BLaER1 treated with 17β-estradiol and CSF1 and Interleukin-3, amounts not matched to agents 10 nM and 100 nM (cell line): ENCODE data around the gene LHX2.

Experiments used
- H3K27ac ChIP-seq, 11 experiments: shearing (Covaris generic); formaldehyde crosslinking; 2 replicates each; pipeline ENCODE4 v1.8.1; 2022
- H3K27me3 ChIP-seq, 11 experiments: shearing (Covaris generic); formaldehyde crosslinking; 2 replicates each; pipeline ENCODE4 v1.8.1; 2022
- H3K36me3 ChIP-seq, 11 experiments: shearing (Covaris generic); formaldehyde crosslinking; 2 replicates each; pipeline ENCODE4 v1.8.1; 2022
- H3K4me1 ChIP-seq, 10 experiments: shearing (Covaris generic); formaldehyde crosslinking; 2 replicates each; pipeline ENCODE4 v1.8.1; 2022
- H3K4me2 ChIP-seq, 11 experiments: shearing (Covaris generic); formaldehyde crosslinking; 2 replicates each; pipeline ENCODE4 v1.8.1; 2022
- H3K4me3 ChIP-seq, 10 experiments: shearing (Covaris generic); formaldehyde crosslinking; 2 replicates each; pipeline ENCODE4 v1.8.1; 2022
- H3K9ac ChIP-seq, 11 experiments: shearing (Covaris generic); formaldehyde crosslinking; 2 replicates each; pipeline ENCODE4 v1.8.1; 2022
- H3K9me3 ChIP-seq, 11 experiments: shearing (Covaris generic); formaldehyde crosslinking; replicated peaks in 1 of 11; 2 replicates each; pipeline ENCODE4 v1.8.1; 2022
- H4K20me1 ChIP-seq, 11 experiments: shearing (Covaris generic); formaldehyde crosslinking; 2 replicates each; pipeline ENCODE4 v1.8.1; 2022
- Cebpa-rat ChIP-seq, 11 experiments: shearing (Covaris generic); IDR thresholded peaks; 2 replicates each; pipeline ENCODE4 v1.8.1; 2022

The LHX2 gene

DNA sequence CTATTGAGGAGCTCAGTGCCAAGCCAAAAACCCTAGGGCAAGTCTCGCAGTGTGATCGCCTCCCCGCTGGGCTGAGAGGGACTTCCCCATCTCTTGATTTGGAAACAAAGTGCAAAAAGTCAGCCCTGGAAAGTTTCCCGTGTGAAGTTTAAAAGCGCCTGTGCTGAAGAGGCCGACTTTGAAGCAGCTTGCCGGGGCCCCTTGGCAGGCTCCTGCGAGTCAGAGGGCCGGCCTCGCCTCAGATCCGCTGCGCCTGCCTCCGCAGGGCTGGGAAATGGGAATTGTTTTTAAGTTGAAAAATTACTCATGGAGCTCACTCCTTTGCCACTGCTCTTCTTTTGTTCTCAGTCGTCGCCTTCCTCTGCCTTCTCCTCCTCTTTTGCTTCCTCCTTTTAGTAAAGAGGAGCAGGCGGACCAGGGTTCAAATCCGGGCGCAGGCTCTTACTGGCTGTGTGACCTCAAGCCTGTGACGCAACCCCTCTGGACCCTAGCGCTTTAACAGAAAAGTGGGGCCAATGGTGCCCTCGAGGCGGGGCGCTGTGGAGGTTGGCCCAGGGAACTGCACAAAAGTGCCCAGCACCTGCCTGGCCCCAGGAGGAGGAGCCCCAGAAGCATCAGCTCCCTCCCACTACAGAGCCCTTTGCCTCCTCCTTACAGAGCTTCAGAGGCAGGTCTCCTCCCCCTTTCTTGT lies 14.7 kb upstream of the LHX2 start:
- no peaks in the 10 kb centered on the region for H3K9me3 ChIP-seq
- TF ChIP-seq Cebpa-rat (IDR thresholded peaks at IDR 0.05), result no peak
- H3K4me2 ChIP-seq, result peak overlapping the region in 8 of 11 experiments; percentile 2 to 95 (median 56); a peak in 12 of 22 replicates
- no peaks in the 10 kb centered on the region for H3K36me3 ChIP-seq
- peak overlapping the region in 2 of 11 experiments; percentile 5 to 25; a peak in 2 of 22 replicates for H3K9ac ChIP-seq
- H4K20me1 ChIP-seq, result peaks cover 0 to 52% (median 44%) of the 10 kb centered on the region in 11 experiments; a peak in 18 of 22 replicates
- H3K4me3 ChIP-seq, result peak overlapping the region in 3 of 10 experiments; percentile 1 to 33 (median 13); a peak in 4 of 20 replicates
- H3K4me1 ChIP-seq, result peaks cover 0 to 42% (median 20%) of the 10 kb centered on the region in 10 experiments; a peak in 14 of 20 replicates
- peaks cover 65 to 84% (median 83%) of the 10 kb centered on the region in 11 experiments for H3K27me3 ChIP-seq
- peak overlapping the region in 2 of 11 experiments; percentile 20 to 36; a peak in 3 of 22 replicates for H3K27ac ChIP-seq

DNA sequence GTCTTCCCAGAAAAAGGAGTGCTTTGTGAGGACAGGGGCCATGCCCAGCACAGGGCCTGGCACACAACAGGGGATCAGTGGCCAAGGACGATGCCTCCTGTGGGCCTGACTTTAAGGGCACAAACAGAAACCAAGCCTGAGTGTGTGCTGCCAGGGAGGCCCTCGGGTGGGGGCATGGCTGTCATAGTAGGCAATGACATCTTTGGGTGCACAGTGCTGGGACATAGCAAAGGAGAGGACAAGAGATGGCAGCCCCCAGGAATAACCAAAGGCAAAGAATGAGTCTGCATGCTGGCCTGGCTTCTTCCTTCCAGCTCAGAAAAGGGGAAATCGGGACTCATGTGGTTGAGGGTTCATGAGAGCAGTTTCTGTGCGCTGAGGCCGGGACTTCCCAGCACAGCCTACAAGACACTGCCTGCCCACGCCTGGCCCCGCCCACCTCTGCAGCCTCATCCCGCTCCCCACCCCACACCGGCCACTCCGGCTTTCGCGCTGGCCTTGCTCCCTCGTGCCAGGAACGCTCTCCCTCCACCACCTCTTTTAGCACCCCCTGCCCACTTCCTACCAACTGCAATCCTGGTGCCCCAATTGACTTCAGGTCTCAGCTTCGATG lies 13.8 kb upstream of the LHX2 start:
- Histone ChIP-seq H3K36me3 (no peaks in the 10 kb centered on the region), H3K9ac (no peak overlapping the region), H3K27me3 (peaks cover 74 to 93% (median 92%) of the 10 kb centered on the region in 11 experiments), H4K20me1 (peaks cover 0 to 60% (median 50%) of the 10 kb centered on the region in 11 experiments; a peak in 18 of 22 replicates), H3K4me1 (peaks cover 0 to 42% (median 20%) of the 10 kb centered on the region in 10 experiments; a peak in 14 of 20 replicates), H3K4me2 (peak overlapping the region in 5 of 11 experiments; percentile 54 to 95 (median 77); a peak in 10 of 22 replicates), H3K4me3 (peak overlapping the region in 1 of 10 experiments; percentile 33; a peak in 2 of 20 replicates), H3K9me3 (no peaks in the 10 kb centered on the region), H3K27ac (no peak overlapping the region; a peak in 1 of 22 replicates)
- no peak for TF ChIP-seq Cebpa-rat (IDR thresholded peaks at IDR 0.05)

DNA sequence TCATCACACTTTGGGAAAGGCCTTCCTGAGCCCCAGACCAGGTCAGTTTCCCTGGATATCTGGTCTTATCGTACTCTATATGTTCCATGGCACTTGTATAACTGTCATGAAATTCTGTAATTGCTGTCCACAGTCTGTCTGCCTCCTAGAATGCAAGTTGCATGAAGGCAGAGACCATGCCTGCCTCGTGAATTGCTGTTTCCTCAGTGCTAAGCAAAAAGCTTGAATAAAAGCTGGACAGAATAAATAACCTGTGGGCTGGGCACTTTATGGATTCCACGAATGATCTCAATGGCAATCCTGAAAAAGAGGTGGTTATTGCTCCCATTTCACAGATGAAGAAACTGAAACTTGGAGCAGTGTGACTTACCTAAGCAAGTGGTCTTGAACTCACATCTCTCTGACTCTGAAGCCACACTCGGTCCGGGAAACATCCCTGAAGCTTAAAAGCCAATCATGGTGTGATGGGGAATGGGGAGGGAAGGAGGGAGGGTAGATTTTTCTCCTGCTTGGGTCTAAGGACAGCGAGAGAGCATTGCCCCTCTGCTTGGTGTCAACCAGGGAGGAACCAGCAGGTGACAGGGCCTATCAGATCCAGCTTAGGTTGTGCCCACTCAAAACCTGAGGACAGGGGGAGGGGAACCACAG lies 13.2 kb upstream of the LHX2 start:
- no peaks in the 10 kb centered on the region for H3K9me3 ChIP-seq
- H3K4me3 ChIP-seq, result peak overlapping the region in 4 of 10 experiments; percentile 35 to 60 (median 54); a peak in 5 of 20 replicates
- no peak overlapping the region for H3K27ac ChIP-seq
- peak overlapping the region in 7 of 11 experiments; percentile 57 to 95 (median 73); a peak in 11 of 22 replicates for H3K4me2 ChIP-seq
- H3K27me3 ChIP-seq, result peaks cover 80 to 100% (median 98%) of the 10 kb centered on the region in 11 experiments
- H4K20me1 ChIP-seq, result peaks cover 0 to 66% (median 50%) of the 10 kb centered on the region in 11 experiments; a peak in 18 of 22 replicates
- no peak overlapping the region for H3K9ac ChIP-seq
- peaks cover 0 to 42% (median 20%) of the 10 kb centered on the region in 10 experiments; a peak in 14 of 20 replicates for H3K4me1 ChIP-seq
- H3K36me3 ChIP-seq, result no peaks in the 10 kb centered on the region
- no peak for TF ChIP-seq Cebpa-rat (IDR thresholded peaks at IDR 0.05)

DNA sequence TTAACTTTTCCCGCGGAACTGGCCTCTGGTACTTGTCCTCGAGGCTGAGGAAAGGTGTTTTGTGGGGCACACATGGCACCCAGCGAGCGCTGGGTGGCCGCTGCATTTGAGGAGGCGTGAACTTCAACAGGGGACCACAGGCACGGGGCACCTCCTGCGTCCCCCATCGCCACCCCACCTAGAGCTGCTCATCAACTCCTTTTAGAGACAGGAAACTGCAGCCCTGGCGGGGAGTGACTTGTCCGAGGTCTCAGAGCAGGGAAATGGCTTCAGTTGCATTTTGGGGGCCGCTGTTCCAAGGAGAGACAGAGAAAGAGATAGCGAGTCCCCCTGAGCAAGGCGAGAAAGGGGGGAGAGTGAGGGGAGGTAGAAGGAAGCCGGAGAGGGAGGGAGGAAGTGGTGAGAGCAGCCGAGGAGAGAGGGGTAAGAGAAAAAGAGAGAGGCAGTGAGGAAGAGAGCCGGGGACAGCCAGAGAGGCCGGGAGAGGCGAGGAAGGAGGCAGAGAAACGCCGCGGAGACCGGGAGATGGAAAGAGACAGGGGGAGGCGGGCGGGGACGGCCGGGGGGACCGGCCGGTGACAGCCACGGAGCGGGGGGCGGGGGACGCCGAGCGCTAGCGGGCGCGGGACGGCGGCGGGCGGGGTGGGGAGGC lies 12.5 kb upstream of the LHX2 start:
- H3K27ac ChIP-seq, result no peak overlapping the region
- H3K4me2 ChIP-seq, result peak overlapping the region; percentile 33 to 95 (median 65); a peak in 19 of 22 replicates
- H3K36me3 ChIP-seq, result no peaks in the 10 kb centered on the region
- peak overlapping the region in 9 of 10 experiments; percentile 35 to 60 (median 42); a peak in 14 of 20 replicates for H3K4me3 ChIP-seq
- peak overlapping the region in 2 of 11 experiments; percentile 33 to 51; a peak in 2 of 22 replicates for H3K9ac ChIP-seq
- H3K27me3 ChIP-seq, result peaks cover 82 to 100% (median 99%) of the 10 kb centered on the region in 11 experiments
- H3K9me3 ChIP-seq, result no peaks in the 10 kb centered on the region
- H4K20me1 ChIP-seq, result peaks cover 0 to 73% (median 55%) of the 10 kb centered on the region in 11 experiments; a peak in 18 of 22 replicates
- TF ChIP-seq Cebpa-rat (IDR thresholded peaks at IDR 0.05), result no peak
- peaks cover 0 to 42% (median 20%) of the 10 kb centered on the region in 10 experiments; a peak in 14 of 20 replicates for H3K4me1 ChIP-seq

DNA sequence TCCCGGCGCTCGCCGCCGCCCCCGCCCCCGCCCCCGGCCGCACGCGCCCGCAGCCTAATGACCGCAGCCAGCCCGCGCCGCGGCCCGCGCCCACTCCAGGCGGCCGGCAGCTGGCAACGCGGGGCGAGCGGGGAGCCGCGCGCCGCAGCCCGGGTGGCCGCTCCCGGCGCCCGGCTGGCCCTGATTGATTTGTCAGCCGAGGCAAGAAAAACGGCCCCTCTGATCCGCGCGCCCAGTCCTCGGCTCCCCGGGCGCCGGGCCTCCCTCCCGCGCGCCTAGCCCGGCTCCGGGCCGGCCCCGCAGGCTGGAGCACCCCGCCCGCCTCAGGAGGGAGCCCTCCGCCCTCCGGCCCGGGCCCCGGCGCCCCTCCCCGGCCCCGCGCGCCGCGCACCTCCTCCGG lies 11.9 kb upstream of the LHX2 start:
- peaks cover 0 to 79% (median 59%) of the 10 kb centered on the region in 11 experiments; a peak in 18 of 22 replicates for H4K20me1 ChIP-seq
- H3K9ac ChIP-seq, result peak overlapping the region in 3 of 11 experiments; percentile 38 to 63 (median 59); a peak in 6 of 22 replicates
- H3K27me3 ChIP-seq, result peaks cover 82 to 100% (median 99%) of the 10 kb centered on the region in 11 experiments
- H3K27ac ChIP-seq, result no peak overlapping the region
- peak overlapping the region in 9 of 10 experiments; percentile 36 to 66 (median 53); a peak in 15 of 20 replicates for H3K4me3 ChIP-seq
- peaks cover 0 to 42% (median 20%) of the 10 kb centered on the region in 10 experiments; a peak in 14 of 20 replicates for H3K4me1 ChIP-seq
- H3K4me2 ChIP-seq, result peak overlapping the region; percentile 58 to 84 (median 72); a peak in 21 of 22 replicates
- H3K9me3 ChIP-seq, result no peaks in the 10 kb centered on the region
- TF ChIP-seq Cebpa-rat (IDR thresholded peaks at IDR 0.05), result no peak
- no peaks in the 10 kb centered on the region for H3K36me3 ChIP-seq

DNA sequence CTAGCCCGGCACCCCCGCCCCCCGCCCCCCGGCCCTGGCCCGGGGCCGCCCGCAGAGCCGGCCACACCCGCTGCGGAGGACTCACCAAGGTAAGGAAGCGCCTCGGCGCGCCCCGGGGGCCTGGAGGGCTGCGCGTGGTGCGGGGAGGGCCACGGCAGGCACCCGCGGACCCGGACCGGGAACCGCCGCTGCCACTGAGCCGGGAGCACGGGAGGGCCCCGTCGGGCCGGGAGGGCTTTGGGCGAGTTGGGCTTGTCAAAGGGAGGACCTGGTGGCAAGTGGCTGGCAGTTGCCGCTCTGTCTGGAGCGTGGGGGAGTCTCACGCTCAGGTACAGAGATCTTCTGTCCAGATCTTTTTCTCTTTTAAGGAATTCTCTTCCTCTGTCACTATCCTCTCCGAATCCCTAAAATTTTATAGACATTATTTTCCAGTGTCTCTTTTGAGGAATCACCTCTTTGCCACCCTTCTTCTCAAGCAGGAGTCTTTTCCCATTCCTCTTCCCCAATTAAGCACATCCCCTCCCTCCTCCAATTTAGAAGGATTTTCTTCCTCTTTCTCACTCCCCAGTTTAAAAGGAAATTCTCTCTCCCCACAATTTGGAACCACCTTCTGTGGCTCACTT lies 11.3 kb upstream of the LHX2 start:
- H3K4me3 ChIP-seq, result peak overlapping the region in 3 of 10 experiments; percentile 49 to 60 (median 58); a peak in 6 of 20 replicates

DNA sequence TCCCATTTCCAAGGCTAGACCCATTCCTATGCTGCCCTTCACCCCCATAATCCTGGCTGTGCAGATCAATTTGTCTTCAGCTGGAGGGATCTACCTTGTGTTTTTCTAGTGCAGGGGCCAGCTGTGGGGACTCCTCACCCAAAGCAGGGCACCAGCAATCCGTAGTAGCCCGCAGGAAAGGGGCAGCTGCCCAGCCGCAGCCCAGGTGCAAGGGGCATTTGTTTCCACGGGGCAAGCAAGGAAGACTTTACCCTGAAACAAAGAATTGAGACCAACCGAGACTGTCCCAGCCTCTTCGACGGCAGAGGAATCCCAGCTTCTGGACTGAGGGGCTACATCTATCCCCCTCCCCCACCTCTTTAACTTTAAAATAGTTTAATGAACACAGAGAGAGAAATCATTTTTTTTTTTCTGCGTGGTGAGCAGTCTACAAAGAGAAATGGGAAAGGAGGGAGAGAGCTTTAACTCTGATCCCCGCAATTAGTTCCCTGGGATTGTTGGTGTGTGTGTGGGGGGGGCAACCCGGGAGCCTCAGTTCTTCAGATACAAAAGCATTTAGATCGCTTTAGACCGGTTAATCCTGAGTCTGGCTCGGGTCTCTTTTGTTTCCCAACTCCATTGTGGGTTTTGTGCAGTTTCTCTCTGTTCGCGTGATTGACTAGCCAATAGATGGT lies 10.6 kb upstream of the LHX2 start:
- H3K9ac ChIP-seq, result no peak overlapping the region
- H3K27ac ChIP-seq, result no peak overlapping the region
- no peak overlapping the region for H3K4me3 ChIP-seq
- H3K4me1 ChIP-seq, result peaks cover 0 to 41% (median 20%) of the 10 kb centered on the region in 10 experiments; a peak in 14 of 20 replicates
- H3K36me3 ChIP-seq, result no peaks in the 10 kb centered on the region
- H4K20me1 ChIP-seq, result peaks cover 0 to 90% (median 72%) of the 10 kb centered on the region in 11 experiments; a peak in 19 of 22 replicates
- H3K9me3 ChIP-seq, result 0 out of 22 replicates have a peak, but pooled peaks cover 0 to 4% (median 0%) of the 10 kb centered on the region in 11 experiments
- TF ChIP-seq Cebpa-rat (IDR thresholded peaks at IDR 0.05), result no peak
- peaks cover 82 to 100% (median 99%) of the 10 kb centered on the region in 11 experiments for H3K27me3 ChIP-seq
- peak overlapping the region in 2 of 11 experiments; percentile 64 to 80; a peak in 2 of 22 replicates for H3K4me2 ChIP-seq

More for the DNA sequence above, 11.3 kb upstream of the LHX2 start:
- H3K4me2 ChIP-seq, result peak overlapping the region in 5 of 11 experiments; percentile 42 to 82 (median 64); a peak in 9 of 22 replicates
- peaks cover 0 to 42% (median 20%) of the 10 kb centered on the region in 10 experiments; a peak in 14 of 20 replicates for H3K4me1 ChIP-seq
- no peak overlapping the region for H3K9ac ChIP-seq
- no peak overlapping the region for H3K27ac ChIP-seq
- TF ChIP-seq Cebpa-rat (IDR thresholded peaks at IDR 0.05), result no peak
- H3K9me3 ChIP-seq, result 0 out of 22 replicates have a peak, but pooled peaks cover 0 to 3% (median 0%) of the 10 kb centered on the region in 11 experiments
- peaks cover 0 to 85% (median 66%) of the 10 kb centered on the region in 11 experiments; a peak in 19 of 22 replicates for H4K20me1 ChIP-seq
- peaks cover 82 to 100% (median 99%) of the 10 kb centered on the region in 11 experiments for H3K27me3 ChIP-seq
- no peaks in the 10 kb centered on the region for H3K36me3 ChIP-seq
